Central memory CD4-positive, alpha-beta T cell (primary cell): ENCODE measurements around the gene MTHFD2L.
"Not testable (repeated sequence)": the region's sequence is repeated elsewhere in the genome, so short reads cannot be mapped to it uniquely, and the experiment has no call there.

Experiments
- DNase-seq: peaks from one replicate; pipeline ENCODE4 v3.0.0; 2022

MTHFD2L gene

GRCh38 chr4:74190919-74191397 lies 33.0 kb downstream of the MTHFD2L start:
- no peak for DNase-seq

GRCh38 chr4:74197080-74197479 lies 39.2 kb downstream of the MTHFD2L start:
- no peak for DNase-seq

DNA sequence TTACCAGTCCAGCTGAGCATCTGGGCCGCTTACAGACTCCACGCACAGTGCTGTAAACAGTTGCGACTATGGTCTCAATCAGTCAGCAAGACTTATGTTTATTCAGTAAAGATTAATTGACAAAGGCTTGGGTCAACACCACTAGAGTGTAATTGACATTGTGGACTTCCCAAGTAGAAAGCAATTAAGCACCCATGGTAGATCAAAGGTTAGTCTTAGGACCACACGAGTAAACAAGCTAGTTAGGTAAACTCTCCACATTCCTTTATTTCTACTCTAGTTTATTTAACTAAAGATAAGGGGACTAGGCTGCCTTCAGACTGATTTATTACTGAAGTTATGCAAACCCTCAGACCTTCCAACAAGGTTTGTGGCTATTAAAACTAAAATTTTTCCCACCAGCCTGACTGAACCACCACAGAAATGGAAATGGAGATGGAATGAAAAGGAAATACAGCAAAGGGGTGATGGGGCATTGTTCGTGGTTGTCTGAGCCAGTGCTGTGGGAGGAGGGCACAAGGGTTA lies 44.2 kb downstream of the MTHFD2L start:
- no peak for DNase-seq

DNA sequence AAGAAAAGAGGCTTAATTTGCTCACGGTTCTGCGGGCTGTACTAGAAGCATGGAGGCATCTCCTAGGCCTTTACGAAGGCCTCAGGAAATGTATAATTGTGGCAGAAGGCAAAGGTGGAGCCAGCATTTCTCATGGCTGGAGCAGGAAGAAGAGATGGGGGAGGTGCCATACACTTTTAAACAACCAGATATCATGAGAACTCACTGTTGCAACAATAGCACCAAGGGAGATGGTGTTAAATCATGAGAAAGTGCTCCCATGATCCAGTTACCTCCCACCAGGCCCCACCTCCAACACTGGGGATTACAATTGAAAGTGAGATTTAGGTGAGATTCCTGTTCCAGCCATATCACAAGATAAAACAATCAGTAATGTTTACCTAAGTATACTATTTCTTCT lies 45.5 kb downstream of the MTHFD2L start:
- DNase-seq, result no peak

GRCh38 chr4:74205046-74205445 lies 47.1 kb downstream of the MTHFD2L start:
- DNase-seq, result no peak

- no peak for DNase-seq
These were observed 47.6 kb downstream of the MTHFD2L start for GRCh38 chr4:74205559-74205958.

- DNase-seq, result no peak
These were observed 48.3 kb downstream of the MTHFD2L start for GRCh38 chr4:74206088-74206825.

DNA sequence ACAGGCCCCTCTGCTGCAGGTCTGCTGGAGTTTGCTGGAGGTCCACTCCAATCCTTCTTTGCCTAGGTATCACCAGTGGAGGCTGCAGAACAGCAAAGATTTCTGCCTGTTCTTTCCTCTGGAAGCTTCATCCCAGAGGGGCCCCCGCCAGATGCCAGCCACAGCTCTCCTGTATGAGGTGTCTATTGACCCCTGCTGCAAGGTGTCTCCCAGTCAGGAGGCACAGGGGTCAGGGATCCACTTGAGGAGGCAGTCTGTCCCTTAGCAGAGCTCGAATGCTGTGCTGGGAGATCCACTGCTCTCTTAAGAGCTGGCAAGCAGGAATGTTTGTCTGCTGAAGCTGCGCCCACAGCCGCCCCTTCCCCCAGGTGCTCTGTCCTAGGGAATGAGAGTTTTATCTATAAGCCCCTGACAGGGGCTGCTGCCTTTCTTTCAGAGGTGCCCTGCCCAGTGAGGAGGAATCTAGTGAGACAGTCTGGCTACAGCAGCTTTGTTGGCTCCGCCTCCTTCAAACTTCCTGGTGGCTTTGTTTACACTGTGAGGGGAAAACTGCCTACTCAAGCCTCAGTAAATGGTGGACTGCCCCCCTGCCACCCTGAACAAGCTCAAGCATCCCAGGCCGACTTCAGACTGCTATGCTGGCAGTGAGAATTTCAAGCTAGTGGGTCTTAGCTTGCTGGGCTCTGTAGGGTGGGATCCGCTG lies 56.7 kb downstream of the MTHFD2L start:
- not testable (repeated sequence) for DNase-seq

DNA sequence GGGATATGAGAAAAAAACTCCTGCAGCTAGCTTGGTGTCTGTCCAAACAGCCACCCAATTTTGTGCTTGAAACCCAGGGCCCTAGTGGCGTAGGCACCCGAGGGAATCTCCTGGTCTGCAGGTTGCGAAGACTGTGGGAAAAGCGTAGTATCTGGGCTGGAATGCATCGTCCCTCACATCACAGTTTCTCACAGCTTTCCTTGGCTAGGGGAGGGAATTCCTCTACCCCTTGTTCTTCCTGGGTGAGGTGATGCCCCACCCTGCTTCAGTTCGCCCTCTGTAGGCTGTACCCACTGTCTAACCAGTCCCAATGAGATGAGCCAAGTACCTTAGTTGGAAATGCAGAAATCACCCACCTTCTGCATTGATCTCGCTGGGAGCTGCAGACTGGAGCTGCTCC lies 57.3 kb downstream of the MTHFD2L start:
- DNase-seq, result not testable (repeated sequence)

DNA sequence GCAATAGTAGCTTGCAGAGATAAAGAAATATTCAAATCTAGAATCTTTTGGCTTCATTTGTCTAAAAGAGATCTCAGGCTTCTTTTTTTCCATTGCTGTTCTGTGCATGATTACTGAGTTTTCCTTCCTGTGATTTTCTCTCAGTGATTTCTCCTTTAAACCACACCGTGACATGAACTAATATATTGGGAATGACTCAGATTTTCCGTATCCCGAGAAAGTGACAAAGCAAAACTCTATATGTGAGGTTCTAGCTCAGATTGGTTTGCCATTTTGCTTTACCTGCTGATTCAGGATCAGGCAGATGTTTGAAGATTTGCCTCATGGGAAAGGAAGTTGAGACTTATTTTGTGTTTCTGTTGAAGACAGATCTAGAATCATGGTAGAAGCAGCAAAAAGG lies 59.4 kb downstream of the MTHFD2L start:
- DNase-seq, result no peak

GRCh38 chr4:74218201-74218600 lies 60.3 kb downstream of the MTHFD2L start:
- no peak for DNase-seq

DNA sequence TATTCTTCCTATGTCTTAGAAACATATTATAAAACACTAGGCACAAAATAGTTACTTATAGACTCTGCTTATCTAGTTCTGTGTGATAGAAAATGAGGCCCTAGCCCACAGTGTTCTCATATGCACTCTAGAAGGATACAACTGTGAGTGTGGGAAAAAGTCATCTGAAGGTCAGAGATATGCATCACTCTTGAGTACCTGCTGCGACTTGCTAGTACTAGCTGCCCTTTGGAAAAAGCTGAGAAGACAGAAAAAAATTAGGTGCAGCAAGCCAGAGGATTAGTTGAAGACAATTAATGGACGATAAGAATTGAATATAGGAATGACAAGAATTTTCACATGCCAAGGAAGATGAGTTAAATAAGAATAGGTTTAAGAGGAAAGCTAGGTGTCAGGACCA lies 61.3 kb downstream of the MTHFD2L start:
- DNase-seq, result no peak

DNA sequence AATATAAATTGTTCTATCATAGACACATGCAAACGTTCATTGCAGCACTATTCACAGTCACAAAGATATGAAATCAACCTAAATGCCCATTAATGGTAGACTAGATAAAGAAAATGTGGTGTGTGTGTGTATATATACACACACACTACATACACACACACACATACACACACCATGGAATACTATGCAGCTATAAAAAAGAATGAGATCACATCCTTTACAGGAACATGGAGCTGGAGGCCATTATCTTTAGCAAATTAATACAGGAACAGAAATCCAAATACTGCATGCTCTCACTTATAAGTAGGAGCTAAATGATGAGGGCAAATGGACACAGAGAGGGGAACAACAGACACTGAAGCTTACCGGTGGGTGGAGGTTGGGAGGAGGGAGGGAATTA lies 65.2 kb downstream of the MTHFD2L start:
- no peak for DNase-seq

DNA sequence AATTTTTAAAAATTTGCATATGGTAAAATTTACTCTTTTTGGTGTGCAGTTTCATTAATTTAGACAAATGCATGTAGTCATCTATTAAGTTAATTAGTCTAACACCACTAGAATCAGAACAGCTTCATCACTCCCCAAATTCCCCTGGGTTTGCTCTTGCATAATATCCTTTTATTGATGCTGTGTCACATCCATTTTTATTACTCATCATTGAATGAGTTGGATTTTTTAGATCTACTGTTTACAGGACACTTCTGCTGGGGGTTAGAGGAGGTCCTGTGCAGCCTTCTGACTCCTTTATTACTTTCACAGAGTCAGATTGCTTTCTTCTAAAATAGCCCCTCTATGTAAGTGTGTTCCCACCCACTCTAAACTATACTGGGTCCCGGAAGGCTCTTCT lies 65.9 kb downstream of the MTHFD2L start:
- no peak for DNase-seq

DNA sequence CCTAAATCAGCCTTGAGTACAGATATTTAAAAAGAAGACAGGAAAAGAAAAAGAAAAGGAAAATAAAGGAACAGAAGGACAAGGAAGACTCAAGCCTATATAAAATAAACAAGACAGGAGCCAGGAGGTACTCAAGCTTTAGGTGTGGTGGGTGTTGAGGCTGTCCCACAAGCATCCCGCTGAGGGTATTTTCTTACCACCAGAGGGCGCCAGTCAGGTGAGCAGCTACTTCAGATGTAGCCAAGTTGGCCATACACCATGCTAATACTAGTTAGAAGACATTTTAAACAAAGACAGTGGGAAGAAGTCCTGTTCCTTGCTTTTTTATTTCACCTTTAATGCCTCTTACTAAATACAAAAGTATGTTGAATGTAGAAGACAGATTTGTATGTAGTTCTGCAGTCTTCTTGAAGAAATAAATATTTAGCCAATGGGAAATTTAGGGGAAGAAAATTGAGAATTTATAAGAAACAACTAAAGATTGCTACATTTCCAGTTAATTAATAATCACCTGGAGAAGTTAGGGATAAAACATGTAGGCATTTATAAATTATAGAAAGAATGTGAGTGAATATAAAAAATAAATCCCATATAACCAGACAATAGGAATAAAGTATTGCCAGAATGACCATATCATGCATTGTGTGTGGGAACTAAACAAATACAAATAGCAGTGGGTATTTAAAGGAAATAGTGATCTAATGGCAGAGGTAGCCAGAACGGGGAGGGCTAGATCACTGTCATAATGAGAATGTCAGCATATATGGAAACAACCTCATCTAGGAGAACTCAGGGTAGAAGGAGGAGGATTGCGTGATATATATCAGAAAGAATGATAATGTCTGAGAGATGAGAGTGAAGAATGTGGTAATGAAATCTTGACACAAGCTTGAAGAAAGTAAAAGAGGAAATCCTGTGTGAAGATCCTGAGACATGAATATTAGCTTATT lies 71.0 kb downstream of the MTHFD2L start:
- peak; percentile 53 for DNase-seq

GRCh38 chr4:74230902-74231499 lies 73.1 kb downstream of the MTHFD2L start:
- no peak for DNase-seq

DNA sequence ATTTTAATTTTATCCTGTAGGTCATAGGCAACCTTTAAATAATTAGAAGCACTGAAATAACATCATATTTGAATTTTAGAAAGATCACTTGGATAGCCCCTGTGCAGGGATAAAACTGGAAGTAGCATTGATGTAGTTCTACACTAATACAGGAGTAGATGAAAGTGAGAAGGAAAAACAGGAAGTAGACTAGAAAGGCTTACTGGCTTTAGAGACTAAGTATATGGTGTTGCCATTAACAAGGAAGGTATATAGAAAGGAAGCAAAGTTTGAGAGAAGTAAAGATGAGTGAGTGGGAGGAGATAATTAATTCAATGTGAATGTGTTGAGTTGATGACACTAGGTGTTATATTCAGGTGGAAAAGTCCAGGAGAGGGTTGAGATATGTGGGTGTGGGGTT lies 77.2 kb downstream of the MTHFD2L start:
- no peak for DNase-seq

- DNase-seq, result no peak
These were observed 79.6 kb downstream of the MTHFD2L start for GRCh38 chr4:74237425-74237966.

- DNase-seq, result no peak
These were observed 86.1 kb downstream of the MTHFD2L start for GRCh38 chr4:74244049-74244448.

DNA sequence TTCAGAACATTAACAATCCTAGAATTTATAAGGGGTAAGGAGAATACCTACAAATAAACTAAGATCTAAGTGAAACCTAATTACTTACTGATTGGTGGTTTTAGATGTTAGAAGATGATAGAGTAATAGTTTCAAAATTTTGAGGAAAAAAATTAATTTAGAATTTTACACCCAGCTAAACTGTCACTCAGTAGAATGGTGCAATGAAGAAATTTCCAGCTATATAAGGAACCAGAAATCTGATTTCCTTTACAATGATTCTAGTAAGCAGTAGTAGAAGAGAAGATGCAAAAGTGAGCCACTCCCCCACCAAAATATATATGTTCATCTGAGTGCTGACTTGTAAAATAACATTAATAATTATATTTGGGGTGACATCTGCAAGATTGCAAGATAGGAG lies 95.0 kb downstream of the MTHFD2L start:
- no peak for DNase-seq

- no peak for DNase-seq
These were observed 96.5 kb downstream of the MTHFD2L start for GRCh38 chr4:74254386-74254785.

DNA sequence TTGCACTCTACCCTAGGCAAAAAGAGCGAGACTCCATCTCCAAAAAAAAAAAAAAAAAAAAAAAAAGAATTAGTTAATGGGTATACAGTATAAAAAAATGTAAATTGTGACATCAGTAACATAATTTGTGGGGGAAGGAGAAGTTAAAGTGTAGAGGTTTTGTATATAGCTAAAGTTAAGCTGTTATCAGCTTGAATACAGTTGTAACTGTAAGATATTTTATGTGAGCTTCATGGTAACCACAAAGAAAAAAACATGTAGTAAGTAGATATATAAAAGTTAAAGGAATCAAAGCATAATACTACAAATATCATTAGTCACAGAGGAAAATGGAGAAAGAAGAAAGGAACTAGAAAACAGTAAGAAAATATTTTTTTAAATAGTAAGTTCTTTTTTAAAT lies 97.2 kb downstream of the MTHFD2L start:
- no peak for DNase-seq
